LNCAP (cell line): ENCODE results near the gene TMCC3.

Experiments used
- TF ChIP-seq, protein P1 (sequence below): fragments of 450-650 bp; IDR thresholded peaks from 2 replicates; pipeline ENCODE4 v1.5.1; 2017; ENCODE audit warnings: mild to moderate bottlenecking

TMCC3 gene

DNA sequence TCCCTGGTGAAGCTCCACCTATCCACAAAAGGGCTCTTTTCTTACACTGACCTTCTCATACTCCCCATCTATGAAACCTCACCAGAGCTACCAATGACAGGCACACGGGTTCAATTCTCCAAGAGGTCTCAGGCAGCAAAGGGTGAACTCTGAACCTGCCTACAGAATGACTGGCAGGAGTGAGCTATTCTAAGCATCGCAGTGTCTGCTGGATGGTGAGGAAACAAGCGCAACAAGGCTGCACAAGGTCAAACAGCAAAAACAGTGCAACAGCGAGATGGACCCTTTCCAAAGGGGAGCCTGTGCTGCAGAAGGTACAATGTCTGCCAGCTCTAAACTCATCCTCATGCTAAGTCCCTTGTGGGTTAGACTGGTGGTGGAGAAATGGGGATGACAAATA is 22.0 kb downstream of the TMCC3 start:
- TF ChIP-seq, protein P1, sequence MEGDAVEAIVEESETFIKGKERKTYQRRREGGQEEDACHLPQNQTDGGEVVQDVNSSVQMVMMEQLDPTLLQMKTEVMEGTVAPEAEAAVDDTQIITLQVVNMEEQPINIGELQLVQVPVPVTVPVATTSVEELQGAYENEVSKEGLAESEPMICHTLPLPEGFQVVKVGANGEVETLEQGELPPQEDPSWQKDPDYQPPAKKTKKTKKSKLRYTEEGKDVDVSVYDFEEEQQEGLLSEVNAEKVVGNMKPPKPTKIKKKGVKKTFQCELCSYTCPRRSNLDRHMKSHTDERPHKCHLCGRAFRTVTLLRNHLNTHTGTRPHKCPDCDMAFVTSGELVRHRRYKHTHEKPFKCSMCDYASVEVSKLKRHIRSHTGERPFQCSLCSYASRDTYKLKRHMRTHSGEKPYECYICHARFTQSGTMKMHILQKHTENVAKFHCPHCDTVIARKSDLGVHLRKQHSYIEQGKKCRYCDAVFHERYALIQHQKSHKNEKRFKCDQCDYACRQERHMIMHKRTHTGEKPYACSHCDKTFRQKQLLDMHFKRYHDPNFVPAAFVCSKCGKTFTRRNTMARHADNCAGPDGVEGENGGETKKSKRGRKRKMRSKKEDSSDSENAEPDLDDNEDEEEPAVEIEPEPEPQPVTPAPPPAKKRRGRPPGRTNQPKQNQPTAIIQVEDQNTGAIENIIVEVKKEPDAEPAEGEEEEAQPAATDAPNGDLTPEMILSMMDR: no peak

DNA sequence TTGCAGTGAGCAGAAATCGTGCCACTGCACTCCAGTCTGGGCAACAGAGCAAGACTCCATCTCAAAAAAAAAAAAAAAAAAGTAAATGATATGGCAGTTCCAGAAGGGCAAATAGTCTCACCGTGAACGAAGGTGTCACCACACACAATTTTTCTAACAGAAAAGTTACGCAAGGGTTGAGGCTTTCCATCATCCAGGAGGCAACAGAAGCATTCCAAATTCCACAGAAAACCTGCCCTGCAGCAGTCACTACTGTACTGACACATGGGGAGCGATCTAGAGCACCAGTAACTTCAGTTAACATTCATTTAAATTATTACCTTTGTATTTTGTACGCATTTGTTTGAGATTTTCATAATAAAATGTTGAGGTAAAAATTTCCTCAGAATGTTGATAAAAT is 24.8 kb downstream of the TMCC3 start:
- TF ChIP-seq, protein P1: no peak

DNA sequence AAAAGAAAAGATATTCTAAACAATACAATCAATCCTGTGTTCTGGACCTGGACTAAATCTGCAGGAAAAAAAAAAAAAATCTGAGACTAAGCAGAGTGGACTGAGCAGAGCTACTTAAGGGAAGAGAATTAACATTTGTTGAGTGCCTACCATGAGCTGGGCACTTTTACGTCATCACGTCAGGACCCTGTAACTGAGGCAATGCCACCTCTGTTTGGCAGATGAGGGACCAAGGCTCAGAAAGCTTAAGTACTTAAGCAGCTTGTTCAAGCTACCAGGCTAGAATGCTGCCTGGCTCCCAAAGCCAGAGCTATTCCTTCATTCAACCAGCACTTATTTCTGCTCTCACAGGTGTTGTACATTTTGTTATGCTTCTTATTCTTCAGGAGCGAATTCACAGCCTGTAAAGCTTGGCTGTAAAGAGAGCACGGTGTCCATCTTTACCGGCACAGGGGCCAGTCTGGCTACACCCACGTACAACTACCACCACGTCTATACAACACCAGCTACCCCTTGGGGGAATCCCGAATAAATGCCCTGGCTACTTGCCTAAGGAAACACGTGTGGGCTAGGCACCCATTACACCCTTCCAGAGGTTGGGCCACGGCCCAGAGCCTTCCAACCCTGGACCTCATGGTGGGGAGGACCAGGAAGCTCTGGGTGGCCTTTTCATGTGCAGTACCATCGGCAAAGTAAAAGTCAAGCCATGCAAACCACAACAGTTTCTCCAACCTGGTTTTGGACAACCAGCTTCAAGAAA is 27.0 kb downstream of the TMCC3 start:
- TF ChIP-seq, protein P1: no peak

DNA sequence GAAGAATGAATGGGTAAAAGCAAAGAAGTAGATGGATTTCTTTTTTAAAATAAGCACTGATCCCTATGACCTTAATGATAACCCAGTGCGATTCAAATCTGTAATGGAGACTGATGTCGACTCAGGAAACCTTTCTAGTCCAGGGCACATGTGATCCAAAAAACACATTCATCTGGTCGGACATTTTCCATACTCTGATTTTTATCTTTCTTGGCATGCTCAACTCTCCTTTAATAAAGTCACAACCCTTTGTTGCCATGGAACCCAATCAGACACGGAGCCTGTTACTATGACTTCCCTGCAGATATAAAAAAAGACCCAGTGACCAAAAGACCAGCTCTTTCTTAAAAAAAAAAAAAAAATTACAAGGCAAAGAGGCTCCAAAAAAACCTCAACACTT is 27.9 kb downstream of the TMCC3 start:
- TF ChIP-seq, protein P1: no peak

DNA sequence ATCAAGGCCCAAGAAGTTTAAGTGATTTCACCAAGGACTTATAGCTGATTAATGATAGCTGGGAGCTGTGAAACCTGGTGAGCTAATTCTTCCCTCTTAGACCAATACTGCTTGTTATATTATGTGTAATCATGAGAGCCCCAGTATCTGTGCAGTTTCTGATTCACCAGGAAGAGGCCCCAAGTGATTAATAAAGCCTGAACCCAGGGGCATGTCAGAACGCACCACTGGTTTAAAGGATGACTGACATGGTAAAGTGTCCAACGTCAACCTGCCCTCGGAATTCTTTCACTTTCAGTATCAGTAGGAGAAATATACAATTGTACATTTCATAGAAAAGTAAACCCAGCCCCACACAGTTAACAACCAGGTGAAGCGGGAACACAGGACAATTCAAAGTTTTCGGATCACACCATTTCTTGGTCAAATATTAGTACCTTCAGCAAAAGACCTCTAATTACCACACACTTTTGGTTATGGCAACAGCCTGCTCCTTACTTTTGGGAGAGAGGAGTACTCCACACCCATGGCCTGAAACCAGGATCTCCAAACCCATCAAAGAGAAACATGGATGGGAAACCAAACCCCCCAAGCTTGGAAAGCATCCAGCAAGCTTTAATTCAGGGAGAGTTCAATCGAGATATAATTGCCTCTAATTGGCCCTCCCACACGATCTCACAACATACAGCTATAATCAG is 28.5 kb downstream of the TMCC3 start:
- TF ChIP-seq, protein P1: no peak

DNA sequence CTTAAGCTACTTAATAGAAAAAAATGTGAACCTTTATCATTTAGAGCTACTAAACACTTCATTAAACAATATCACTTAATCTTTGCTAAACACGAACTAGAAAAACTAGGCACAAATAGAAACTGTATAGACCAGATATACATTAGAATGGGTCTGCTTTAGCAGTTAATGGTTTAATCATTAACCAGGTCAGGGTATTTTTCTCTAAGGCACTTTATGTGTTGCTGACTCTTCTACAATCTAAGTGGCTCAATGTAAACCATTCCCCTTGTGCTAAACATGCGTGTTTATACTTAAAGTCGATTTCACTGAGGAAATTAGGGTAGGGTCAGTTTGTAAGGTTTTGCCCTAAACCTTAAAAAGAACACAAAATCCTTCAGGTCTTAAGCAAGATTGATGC is 29.7 kb downstream of the TMCC3 start:
- TF ChIP-seq, protein P1: no peak

DNA sequence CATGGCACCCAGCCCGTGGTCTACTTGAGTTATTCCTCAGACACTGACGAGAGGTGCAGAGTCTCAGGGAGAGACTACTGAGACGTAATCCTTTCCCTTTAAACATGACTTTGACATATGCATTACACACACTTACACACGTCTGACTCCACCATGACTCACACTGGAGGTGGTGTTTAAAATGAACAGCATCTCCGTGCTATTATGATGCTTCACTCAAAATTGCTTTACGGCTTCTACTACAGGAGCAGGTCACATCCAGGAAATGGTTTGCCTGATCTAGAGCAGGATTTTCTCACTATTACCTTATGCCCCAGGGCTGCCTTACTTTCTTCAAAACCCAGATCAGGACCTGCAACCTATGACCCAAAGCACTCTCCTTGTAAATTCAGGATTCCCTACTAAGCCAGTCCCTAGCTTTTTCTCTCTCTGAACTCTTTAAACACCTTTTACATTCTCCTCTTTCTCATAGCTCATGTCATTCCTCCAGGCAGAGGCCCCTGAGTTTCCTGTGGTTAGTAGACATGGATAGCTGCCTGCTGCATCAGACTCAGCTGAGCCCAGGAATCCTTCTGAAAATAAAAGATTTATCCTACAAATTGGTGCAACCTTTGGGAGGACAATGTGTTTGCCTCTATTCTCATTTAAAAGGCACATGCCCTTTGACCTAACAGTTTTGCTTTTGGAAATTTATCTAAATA is 31.2 kb downstream of the TMCC3 start:
- TF ChIP-seq, protein P1: no peak
